SK-N-MC (cell line): ENCODE measurements around the gene PRSS8.
"Not testable (repeated sequence)": the region's sequence is repeated elsewhere in the genome, so short reads cannot be mapped to it uniquely, and the experiment has no call there.

Experiments
- DNase-seq: peaks from one replicate; pipeline ENCODE4 v3.0.0-alpha.2; 2011; ENCODE audit warnings: low read depth, low spot score
- H3K27ac ChIP-seq: fragments of 200-600 bp; sonication (generic); 2 replicates; pipeline ENCODE4 v1.5.1; 2016; ENCODE audit warnings: mixed run types
- H3K36me3 ChIP-seq: fragments of 200-600 bp; sonication (generic); 2 replicates; pipeline ENCODE4 v1.6.1; 2017; ENCODE audit warnings: antibody characterized with exemption, low read length, mixed read lengths; ENCODE audit not compliant: insufficient read depth
- H3K4me3 ChIP-seq: fragments of 200-600 bp; sonication (generic); 2 replicates; pipeline ENCODE4 v1.5.1; 2016
- H3K9ac ChIP-seq: fragments of 200-600 bp; sonication (generic); 2 replicates; pipeline ENCODE4 v1.8.0; 2017; ENCODE audit warnings: mixed run types, mixed read lengths; ENCODE audit not compliant: insufficient read length
- H3K9me3 ChIP-seq: fragments of 200-600 bp; sonication (generic); 2 replicates; pipeline ENCODE4 v1.6.1; 2017; ENCODE audit warnings: low read depth, mild to moderate bottlenecking, antibody characterized with exemption, low read length, moderate library complexity, mixed read lengths
- EZH2 ChIP-seq: fragments of 200-600 bp; sonication (generic); IDR thresholded peaks from one replicate; pipeline ENCODE4 v1.6.1; 2017; ENCODE audit warnings: antibody characterized with exemption
- FOXP2 ChIP-seq: optimal IDR thresholded peaks from 2 replicates; pipeline ENCODE3; 2011; ENCODE audit warnings: mild to moderate bottlenecking, moderate library complexity; ENCODE audit not compliant: insufficient read depth; ENCODE audit errors: extremely low read length, control extremely low read depth
- POLR2AphosphoS5 ChIP-seq: IDR thresholded peaks from 2 replicates; pipeline ENCODE4 v1.6.1; 2012; ENCODE audit warnings: mild to moderate bottlenecking, low read depth, low read length, borderline replicate concordance

The PRSS8 gene

GRCh38 chr16:31148281-31148728 lies 12.8 kb upstream of the PRSS8 start:
- DNase-seq, result no peak
- H3K9ac ChIP-seq, result no peak overlapping the region
- no peaks in the 10 kb centered on the region for H3K36me3 ChIP-seq
- no peak for TF ChIP-seq FOXP2
- H3K9me3 ChIP-seq, result no peaks in the 10 kb centered on the region
- no peak overlapping the region for H3K4me3 ChIP-seq
- H3K27ac ChIP-seq, result no peak overlapping the region

- no peaks in the 10 kb centered on the region for H3K36me3 ChIP-seq
- no peak overlapping the region for H3K4me3 ChIP-seq
- no peak for DNase-seq
- H3K9me3 ChIP-seq, result no peaks in the 10 kb centered on the region
- no peak for TF ChIP-seq EZH2
- TF ChIP-seq POLR2AphosphoS5, result no peak
- TF ChIP-seq FOXP2, result no peak
- no peak overlapping the region for H3K9ac ChIP-seq
- H3K27ac ChIP-seq, result no peak overlapping the region
Measured at GRCh38 chr16:31147574-31147973, 12.0 kb upstream of the PRSS8 start.

GRCh38 chr16:31145398-31145990 lies 10.0 kb upstream of the PRSS8 start:
- TF ChIP-seq EZH2 (no peak), FOXP2 (no peak), POLR2AphosphoS5 (no peak)
- H3K27ac ChIP-seq, result no peak overlapping the region
- no peak overlapping the region for H3K9ac ChIP-seq
- no peaks in the 10 kb centered on the region for H3K9me3 ChIP-seq
- no peaks in the 10 kb centered on the region for H3K36me3 ChIP-seq
- DNase-seq, result no peak
- no peak overlapping the region for H3K4me3 ChIP-seq

- H3K36me3 ChIP-seq, H3K9me3 ChIP-seq, H3K27ac ChIP-seq, H3K4me3 ChIP-seq, DNase-seq, H3K9ac ChIP-seq: not testable (repeated sequence)
Measured at GRCh38 chr16:31144418-31144817, 8.9 kb upstream of the PRSS8 start.

- Histone ChIP-seq H3K9ac (no peak overlapping the region), H3K9me3 (no peaks in the 10 kb centered on the region), H3K36me3 (no peaks in the 10 kb centered on the region), H3K4me3 (no peak overlapping the region), H3K27ac (no peak overlapping the region)
- TF ChIP-seq POLR2AphosphoS5, result no peak
- TF ChIP-seq EZH2, result no peak
- TF ChIP-seq FOXP2, result no peak
- no peak for DNase-seq
Measured at GRCh38 chr16:31143694-31144148, 8.2 kb upstream of the PRSS8 start.

- no peak overlapping the region for H3K27ac ChIP-seq
- H3K4me3 ChIP-seq, result peak overlapping the region; percentile 75; the same call in 1 of the 2 replicates
- no peak for DNase-seq
- peak overlapping the region; percentile 76 for H3K9ac ChIP-seq
- TF ChIP-seq EZH2 (no peak), FOXP2 (no peak), POLR2AphosphoS5 (no peak)
- no peaks in the 10 kb centered on the region for H3K36me3 ChIP-seq
- no peaks in the 10 kb centered on the region for H3K9me3 ChIP-seq
Measured at GRCh38 chr16:31143011-31143693, 7.6 kb upstream of the PRSS8 start.

GRCh38 chr16:31142109-31143010 lies 6.8 kb upstream of the PRSS8 start:
- peak overlapping the region; percentile 80 for H3K4me3 ChIP-seq
- TF ChIP-seq POLR2AphosphoS5 (peak; percentile 72), EZH2 (no peak), FOXP2 (peak; percentile 46)
- no peaks in the 10 kb centered on the region for H3K36me3 ChIP-seq
- peak overlapping the region; percentile 76 for H3K9ac ChIP-seq
- peak overlapping the region; percentile 85 for H3K27ac ChIP-seq
- DNase-seq, result peak; percentile 90
- H3K9me3 ChIP-seq, result no peaks in the 10 kb centered on the region

GRCh38 chr16:31141489-31142108 lies 6.1 kb upstream of the PRSS8 start:
- DNase-seq, result no peak
- Histone ChIP-seq H3K4me3 (peak overlapping the region; percentile 80), H3K9ac (peak overlapping the region; percentile 75)

GRCh38 chr16:31141071-31141469 lies 5.5 kb upstream of the PRSS8 start:
- not testable (repeated sequence) for DNase-seq, H3K36me3 ChIP-seq, H3K9me3 ChIP-seq
- H3K9ac ChIP-seq, result peak overlapping the region; percentile 75
- H3K27ac ChIP-seq, result peak overlapping the region; percentile 85; the same call in 1 of the 2 replicates
- peak overlapping the region; percentile 80 for H3K4me3 ChIP-seq

More at GRCh38 chr16:31141489-31142108, 6.1 kb upstream of the PRSS8 start:
- no peak for TF ChIP-seq FOXP2
- no peak for TF ChIP-seq POLR2AphosphoS5
- TF ChIP-seq EZH2, result no peak
- Histone ChIP-seq H3K36me3 (no peaks in the 10 kb centered on the region), H3K27ac (peak overlapping the region; percentile 85), H3K9me3 (no peaks in the 10 kb centered on the region)
